Breast epithelium (tissue), 3 donors: ENCODE results near the gene COPS2.

ENCODE experiments used
- POLR2A ChIP-seq: fragments of 450-650 bp; IDR thresholded peaks from one replicate; pipeline ENCODE4 v1.6.1; 2016; ENCODE audit warnings: antibody characterized with exemption, mild to moderate bottlenecking, moderate library complexity
- POLR2AphosphoS5 ChIP-seq, 3 donors: sonication (generic); formaldehyde crosslinking; IDR thresholded peaks; one replicate each; pipeline ENCODE4 v1.6.1; 2017; ENCODE audit warnings: antibody characterized with exemption in 3 of 3
- TF ChIP-seq, protein P1 (sequence below), 3 donors: fragments of 450-650 bp; IDR thresholded peaks; one replicate each; pipeline ENCODE4 v1.5.1; 2016 to 2017; ENCODE audit warnings: antibody characterized with exemption in 3 of 3, mild to moderate bottlenecking in 3 of 3, moderate library complexity in 3 of 3

DNA sequence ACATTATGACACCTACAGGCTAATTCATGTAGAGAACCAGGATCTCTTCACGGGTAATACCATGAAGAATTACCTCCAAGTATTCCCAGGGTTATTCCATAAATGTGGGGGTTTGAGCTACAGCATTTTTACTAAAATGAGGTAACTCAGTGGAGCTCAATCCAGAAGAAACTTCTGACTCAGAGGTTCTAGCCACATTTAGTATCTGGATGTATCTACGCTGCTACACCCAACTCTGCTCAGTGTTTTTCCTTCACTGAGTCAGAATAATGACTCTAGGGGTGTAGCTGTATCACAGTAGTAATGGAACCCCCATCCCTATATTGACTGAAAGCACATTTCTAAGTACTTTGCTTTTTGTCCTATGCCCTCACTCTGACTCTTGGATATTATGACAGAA lies 52.4 kb downstream of the COPS2 start:
- TF ChIP-seq POLR2A (no peak), POLR2AphosphoS5 (IDR thresholded peaks at IDR 0.05) (no peak)
- TF ChIP-seq, protein P1, sequence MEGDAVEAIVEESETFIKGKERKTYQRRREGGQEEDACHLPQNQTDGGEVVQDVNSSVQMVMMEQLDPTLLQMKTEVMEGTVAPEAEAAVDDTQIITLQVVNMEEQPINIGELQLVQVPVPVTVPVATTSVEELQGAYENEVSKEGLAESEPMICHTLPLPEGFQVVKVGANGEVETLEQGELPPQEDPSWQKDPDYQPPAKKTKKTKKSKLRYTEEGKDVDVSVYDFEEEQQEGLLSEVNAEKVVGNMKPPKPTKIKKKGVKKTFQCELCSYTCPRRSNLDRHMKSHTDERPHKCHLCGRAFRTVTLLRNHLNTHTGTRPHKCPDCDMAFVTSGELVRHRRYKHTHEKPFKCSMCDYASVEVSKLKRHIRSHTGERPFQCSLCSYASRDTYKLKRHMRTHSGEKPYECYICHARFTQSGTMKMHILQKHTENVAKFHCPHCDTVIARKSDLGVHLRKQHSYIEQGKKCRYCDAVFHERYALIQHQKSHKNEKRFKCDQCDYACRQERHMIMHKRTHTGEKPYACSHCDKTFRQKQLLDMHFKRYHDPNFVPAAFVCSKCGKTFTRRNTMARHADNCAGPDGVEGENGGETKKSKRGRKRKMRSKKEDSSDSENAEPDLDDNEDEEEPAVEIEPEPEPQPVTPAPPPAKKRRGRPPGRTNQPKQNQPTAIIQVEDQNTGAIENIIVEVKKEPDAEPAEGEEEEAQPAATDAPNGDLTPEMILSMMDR (IDR thresholded peaks at IDR 0.05): no peak
